ENCODE measurements around the gene POTEJ.
"Not testable (repeated sequence)": the region's sequence is repeated elsewhere in the genome, so short reads cannot be mapped to it uniquely, and the experiment has no call there.

POTEJ gene

DNA sequence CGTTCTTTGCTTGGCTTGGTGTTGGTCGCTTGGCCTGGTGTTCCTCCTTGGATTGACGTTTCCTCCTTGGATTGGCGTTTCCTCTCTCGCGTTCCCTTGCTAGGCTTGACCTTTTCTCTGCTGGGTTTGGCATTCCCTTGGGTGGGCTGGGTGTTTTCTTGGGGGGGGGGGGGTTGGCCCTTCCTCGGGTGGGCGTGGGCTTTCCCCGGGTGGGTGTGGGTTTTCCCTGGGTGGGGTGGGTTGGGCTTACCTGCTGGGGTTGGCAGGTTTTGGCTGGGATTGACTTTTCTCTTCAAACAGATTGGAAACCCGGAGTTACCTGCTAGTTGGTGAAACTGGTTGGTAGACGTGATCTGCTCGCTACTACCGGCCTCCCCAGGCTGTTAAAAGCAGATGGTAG, at the start of gene POTEJ:
Gene POTEJ (plus strand): TSS at position 301 of the 400 bp plus-strand sequence. CDS start 93 bp downstream, at position 394.
- not testable (repeated sequence) for DNase-seq

- DNase-seq = not testable (repeated sequence)
Observed at GRCh38 chr2:130566165-130566564, 45.1 kb upstream of the POTEJ start.

- DNase-seq = not testable (repeated sequence)
Observed at GRCh38 chr2:130571929-130572328, 39.3 kb upstream of the POTEJ start.

DNA sequence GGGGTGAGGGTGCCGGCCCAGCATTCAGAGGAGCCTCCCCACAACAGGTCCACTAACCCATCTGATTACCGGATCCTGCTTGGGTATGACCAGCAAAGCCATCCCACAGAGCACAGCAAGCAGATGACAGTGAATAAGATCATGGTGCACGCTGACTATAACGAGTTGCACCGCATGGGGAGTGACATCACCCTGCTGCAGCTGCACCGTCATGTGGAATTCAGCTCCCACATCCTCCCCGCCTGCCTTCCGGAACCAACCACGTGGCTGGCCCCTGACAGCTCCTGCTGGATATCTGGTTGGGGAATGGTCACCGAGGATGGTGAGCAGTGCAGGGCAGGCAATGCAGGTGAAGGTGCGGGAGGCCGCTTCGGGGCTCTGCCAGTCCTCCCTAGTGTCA, 37.0 kb upstream of the POTEJ start:
- DNase-seq = not testable (repeated sequence)

GRCh38 chr2:130576209-130576784, 34.9 kb upstream of the POTEJ start:
- not testable (repeated sequence) for DNase-seq

DNA sequence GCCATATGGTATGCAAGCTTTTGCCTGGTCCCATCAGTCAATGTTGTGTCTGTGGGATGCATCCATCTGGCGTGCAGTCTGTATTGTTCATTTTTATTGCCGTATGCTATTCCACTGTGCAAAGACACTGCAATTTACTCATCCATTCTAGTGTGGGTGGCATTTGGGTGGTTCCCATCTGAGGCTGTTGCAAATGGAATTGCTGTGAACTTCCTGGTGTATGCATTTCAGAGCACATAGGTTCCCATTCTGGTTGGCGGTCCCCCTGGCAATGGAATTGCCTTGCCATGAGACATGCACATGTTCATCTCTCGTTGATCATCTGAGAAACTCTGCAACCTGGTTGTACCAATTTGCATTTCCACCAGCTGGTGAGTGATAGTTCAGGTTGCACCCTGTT, 33.7 kb upstream of the POTEJ start:
- DNase-seq = not testable (repeated sequence)

- DNase-seq = not testable (repeated sequence)
Observed at GRCh38 chr2:130579121-130579520, 32.1 kb upstream of the POTEJ start.

GRCh38 chr2:130581491-130581890, 29.7 kb upstream of the POTEJ start:
- DNase-seq = not testable (repeated sequence)

DNA sequence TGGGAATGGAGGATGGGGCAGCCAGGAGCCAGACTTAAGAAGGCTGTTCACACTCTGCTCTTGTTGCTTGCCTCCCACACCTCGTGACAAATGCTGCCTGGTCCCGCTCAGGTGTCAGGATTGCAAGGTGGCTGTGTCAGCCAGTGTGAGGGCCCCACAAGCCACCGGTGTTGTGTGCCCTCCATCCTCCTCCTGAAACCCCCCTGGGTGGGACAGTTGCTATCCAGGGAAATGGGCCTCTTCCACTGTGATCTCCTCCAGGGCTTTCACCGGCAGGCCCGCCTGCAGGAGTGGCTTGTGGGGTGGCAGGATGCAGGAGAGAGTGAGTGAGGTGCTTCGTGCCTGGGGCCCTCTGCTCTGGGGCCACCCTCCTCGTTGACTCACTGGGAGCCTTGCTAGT, 28.3 kb upstream of the POTEJ start:
- not testable (repeated sequence) for DNase-seq

- not testable (repeated sequence) for DNase-seq
Observed at GRCh38 chr2:130583582-130583981, 27.7 kb upstream of the POTEJ start.

DNA sequence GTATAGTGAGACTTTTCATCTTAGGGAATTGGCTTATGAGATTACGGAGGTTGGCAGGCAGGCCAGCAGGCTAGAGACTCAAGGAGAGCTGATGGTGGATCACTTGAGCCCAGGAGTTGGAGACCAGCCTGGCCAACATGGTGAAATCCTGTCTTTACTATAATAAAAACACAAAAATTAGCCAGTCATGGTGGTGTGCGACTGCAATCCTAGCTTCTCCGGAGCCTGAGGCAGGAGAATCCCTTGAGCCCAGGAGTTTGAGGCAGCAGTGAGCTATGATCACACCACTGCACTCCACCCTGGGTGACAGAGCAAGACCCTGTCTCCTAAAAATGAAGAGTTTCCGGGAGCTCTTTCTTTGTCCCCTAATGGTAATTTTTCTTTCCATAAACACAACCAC, 26.5 kb upstream of the POTEJ start:
- DNase-seq = not testable (repeated sequence)

- not testable (repeated sequence) for DNase-seq
Observed at GRCh38 chr2:130588688-130589458, 22.4 kb upstream of the POTEJ start.

- not testable (repeated sequence) for DNase-seq
Observed at GRCh38 chr2:130590170-130590841, 20.9 kb upstream of the POTEJ start.

DNA sequence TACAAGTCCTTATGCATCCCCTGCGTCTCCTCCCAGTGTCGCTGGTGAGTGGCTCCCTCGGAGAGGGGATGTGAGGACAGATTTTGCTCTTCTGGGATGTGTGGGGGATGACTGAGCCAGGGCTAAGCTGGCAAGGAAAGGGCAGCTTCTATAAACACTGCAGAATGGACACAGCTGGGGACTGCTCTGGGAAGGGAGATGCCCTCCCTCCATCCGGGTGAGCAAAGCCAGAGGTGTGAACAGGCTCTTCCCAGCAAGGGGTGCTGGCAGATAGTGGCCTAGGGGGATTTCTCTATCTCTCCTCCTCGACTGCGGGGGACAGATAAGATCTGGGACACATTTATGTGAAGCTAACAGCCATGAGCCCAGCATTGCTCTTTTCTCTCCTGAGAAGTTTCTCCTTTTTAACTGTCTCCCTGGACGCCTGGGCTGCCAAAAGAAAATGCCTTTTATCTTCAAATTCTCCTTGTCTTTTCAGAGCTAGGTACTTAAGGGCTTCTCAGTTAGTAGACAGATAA, 20.3 kb upstream of the POTEJ start:
- not testable (repeated sequence) for DNase-seq

GRCh38 chr2:130592791-130593414, 18.3 kb upstream of the POTEJ start:
- not testable (repeated sequence) for DNase-seq

DNA sequence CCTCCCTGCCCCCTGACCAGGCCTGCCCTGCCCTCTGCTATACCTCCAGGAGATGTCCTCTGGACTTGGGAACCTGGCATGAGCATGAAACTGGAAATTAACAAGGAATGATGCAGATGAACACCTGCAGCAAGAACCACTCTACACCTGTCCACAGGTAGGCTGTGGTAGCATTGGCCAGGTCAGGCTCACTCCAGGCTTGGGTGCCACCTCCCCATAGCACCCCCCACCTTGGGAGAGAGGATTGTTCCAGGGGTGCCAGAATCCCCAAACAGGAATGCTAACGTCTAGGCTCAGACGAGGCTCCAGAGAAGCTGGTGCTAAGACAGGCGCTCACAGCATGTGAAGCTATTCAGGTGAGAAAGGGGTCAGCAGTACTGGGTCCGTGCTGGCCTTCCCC, 17.2 kb upstream of the POTEJ start:
- not testable (repeated sequence) for DNase-seq

GRCh38 chr2:130596757-130597156, 14.5 kb upstream of the POTEJ start:
- DNase-seq = not testable (repeated sequence)

- DNase-seq = not testable (repeated sequence)
Observed at GRCh38 chr2:130597994-130598393, 13.2 kb upstream of the POTEJ start.

GRCh38 chr2:130598463-130598862, 12.8 kb upstream of the POTEJ start:
- not testable (repeated sequence) for DNase-seq

DNA sequence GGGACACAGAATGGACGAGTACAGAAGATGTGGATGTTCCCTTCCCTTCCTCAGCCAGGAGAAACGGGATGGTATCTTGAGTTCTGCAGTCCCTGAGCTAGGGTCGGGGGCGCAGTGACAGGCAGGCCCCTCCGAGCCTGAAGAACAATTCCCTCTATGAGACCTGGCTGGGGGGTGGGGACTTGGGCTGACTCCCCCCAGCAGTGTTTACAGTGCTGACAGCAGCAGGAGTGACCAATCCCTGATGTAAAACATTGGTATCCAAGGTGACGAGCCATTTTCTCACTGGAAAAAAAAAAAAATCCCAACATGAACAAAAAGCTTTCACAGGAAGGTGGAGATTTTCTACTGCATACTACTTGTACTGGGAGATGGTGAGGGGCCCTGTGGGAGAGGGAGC, 11.8 kb upstream of the POTEJ start, which contains the start of gene CFC1:
Gene CFC1 (minus strand): TSS at position 183 of the 400 bp plus-strand sequence. CDS start 288 bp downstream, outside the sequence.
- DNase-seq = not testable (repeated sequence)

- not testable (repeated sequence) for DNase-seq
Observed at GRCh38 chr2:130599926-130600325, 11.3 kb upstream of the POTEJ start.

DNA sequence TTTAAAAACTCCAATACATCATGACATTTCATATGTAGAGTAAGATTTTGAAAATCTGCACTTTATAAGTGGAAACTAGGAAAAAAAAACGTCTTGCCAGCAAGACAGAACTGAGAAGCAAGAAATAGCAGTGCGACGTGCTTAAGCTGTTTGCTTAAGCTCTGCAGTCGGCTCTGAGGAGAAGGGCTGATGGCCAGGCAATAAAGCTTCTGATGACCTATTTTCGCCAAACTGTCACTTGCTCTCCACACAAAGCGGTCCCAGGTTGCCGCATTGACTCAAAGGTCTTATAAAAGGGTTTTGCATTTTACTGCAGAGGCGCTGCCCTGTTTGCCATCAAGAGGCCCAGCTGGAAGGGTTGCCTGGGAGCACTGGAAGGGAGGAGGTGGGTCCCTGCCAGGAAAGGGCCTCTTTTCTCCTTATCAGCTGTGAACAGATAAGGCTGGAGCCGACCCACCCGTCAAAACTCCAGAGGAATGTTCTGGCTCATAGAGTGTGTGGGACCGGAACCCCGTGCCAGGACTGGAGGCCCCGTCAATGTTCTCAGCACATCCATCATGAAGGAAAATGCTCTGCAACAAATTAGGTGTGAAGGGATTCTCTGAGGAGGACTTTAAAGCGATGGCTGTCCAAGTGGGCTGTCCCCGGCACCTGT, 9.5 kb upstream of the POTEJ start:
- not testable (repeated sequence) for DNase-seq
